Measurements from ENCODE around the gene TMEM19. TPM values are rescaled to one million over a fixed set of nuclear protein-coding genes. Genes with fewer than 3 reads are reported as not detected.

Gene TMEM19
- total RNA-seq, 1 donor from 2014 or later = 20.2 TPM

DNA sequence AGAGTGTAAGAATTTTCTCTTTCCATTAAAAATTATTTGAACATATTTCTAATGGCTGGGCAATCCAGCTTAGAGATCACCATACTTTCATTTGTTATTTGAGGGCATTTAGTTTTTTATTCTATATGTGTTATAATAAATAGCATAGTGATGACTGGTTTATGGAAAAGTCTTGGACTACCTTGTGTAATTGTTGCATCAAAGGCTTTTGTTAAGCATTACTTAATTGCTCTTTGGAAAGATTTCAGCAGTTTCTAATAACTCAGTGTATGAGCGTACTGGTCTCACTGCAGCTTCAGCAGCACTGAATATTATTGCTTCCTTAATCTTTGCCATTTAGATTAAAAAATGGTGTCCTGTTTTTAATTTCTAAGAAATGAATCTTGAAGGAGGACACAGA lies 22.8 kb downstream of the TMEM19 start:
- peaks cover 13% of the 10 kb centered on the region for H3K4me1 Mint-ChIP-seq
- H3K27ac Mint-ChIP-seq = no peak overlapping the region
- H3K27me3 Mint-ChIP-seq (ENCODE audit: low read depth) = no peaks in the 10 kb centered on the region
- no peak for DNase-seq (ENCODE audit: low spot score in 2 of 2, unreplicated experiment in 2 of 2)
- peaks cover 5% of the 10 kb centered on the region for H3K36me3 Mint-ChIP-seq
- H3K9me3 Mint-ChIP-seq = peaks cover 23% of the 10 kb centered on the region
- H3K4me3 Mint-ChIP-seq = no peak overlapping the region
- TF ChIP-seq, protein P1, sequence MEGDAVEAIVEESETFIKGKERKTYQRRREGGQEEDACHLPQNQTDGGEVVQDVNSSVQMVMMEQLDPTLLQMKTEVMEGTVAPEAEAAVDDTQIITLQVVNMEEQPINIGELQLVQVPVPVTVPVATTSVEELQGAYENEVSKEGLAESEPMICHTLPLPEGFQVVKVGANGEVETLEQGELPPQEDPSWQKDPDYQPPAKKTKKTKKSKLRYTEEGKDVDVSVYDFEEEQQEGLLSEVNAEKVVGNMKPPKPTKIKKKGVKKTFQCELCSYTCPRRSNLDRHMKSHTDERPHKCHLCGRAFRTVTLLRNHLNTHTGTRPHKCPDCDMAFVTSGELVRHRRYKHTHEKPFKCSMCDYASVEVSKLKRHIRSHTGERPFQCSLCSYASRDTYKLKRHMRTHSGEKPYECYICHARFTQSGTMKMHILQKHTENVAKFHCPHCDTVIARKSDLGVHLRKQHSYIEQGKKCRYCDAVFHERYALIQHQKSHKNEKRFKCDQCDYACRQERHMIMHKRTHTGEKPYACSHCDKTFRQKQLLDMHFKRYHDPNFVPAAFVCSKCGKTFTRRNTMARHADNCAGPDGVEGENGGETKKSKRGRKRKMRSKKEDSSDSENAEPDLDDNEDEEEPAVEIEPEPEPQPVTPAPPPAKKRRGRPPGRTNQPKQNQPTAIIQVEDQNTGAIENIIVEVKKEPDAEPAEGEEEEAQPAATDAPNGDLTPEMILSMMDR (IDR thresholded peaks at IDR 0.05; ENCODE audit: unreplicated experiment) = no peak

DNA sequence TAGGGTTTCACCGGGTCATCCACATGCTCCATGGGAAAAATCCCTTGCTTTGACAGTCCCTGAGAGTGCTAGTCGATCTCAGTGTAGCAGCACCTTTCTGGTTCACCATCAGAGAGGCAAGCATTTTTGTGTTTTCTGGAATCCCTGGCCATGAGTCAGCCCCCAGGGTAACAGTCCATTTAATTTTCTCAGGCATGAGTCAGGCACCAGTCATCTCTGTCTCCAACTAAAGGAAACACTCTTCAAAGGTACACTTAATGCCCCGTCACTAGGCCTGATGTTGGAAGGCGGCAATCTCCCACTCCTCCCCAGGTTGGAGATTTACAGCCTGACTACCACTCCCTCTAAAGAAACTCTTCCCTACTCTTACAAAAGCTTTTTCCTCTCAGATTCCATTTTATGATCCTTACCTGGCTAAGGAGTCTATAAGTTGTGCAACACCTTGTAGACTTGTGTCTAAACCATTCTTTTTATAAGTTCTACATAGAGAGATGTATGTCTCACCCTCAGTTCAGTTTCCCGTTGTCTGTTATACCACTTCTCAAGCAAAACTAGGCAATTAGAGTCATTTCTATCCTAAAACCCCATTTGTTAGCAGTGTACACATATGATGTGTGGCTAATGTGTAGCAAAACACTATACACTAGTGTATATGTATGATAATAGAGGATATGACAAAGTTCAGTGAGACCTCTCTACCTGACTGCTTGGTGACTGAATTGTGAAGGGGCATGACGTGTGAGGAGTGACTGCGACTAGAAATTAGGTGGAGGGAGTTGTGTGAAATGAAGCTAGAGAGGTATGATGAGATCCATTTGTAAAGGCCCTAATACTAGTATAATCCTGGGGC lies 24.6 kb downstream of the TMEM19 start:
- Mint-ChIP-seq H3K27me3 (ENCODE audit: low read depth) (no peaks in the 10 kb centered on the region), H3K27ac (no peak overlapping the region), H3K4me1 (no peaks in the 10 kb centered on the region), H3K9me3 (peaks cover 36% of the 10 kb centered on the region), H3K4me3 (no peak overlapping the region), H3K36me3 (peaks cover 5% of the 10 kb centered on the region)
- no peak for DNase-seq (ENCODE audit: low spot score in 2 of 2, unreplicated experiment in 2 of 2)
- TF ChIP-seq, protein P1 (IDR thresholded peaks at IDR 0.05; ENCODE audit: unreplicated experiment) = no peak

DNA sequence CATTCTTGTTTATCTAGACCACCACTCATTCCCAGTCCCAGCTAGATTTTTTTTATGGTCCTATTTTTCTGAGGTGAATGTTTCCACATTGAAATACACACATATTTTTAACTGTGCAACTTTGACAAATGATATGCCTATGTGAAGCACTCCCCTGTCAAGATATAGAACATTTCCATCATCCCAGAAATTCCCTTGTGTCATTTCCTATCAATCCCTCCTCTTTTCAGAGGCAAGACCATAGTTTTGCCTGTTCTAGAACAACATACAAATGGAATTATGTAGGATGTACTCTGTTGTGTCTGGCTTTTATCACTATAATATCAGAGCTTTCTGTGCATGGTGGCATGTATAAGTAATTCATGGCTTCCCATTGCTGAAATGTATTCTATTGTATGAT lies 32.7 kb downstream of the TMEM19 start:
- H3K4me3 Mint-ChIP-seq = no peak overlapping the region
- no peaks in the 10 kb centered on the region for H3K27me3 Mint-ChIP-seq (ENCODE audit: low read depth)
- TF ChIP-seq, protein P1 (IDR thresholded peaks at IDR 0.05; ENCODE audit: unreplicated experiment) = no peak
- no peak overlapping the region for H3K27ac Mint-ChIP-seq
- peaks cover 9% of the 10 kb centered on the region for H3K4me1 Mint-ChIP-seq
- peaks cover 1% of the 10 kb centered on the region for H3K36me3 Mint-ChIP-seq
- DNase-seq (ENCODE audit: low spot score in 2 of 2, unreplicated experiment in 2 of 2) = no peak
- peaks cover 22% of the 10 kb centered on the region for H3K9me3 Mint-ChIP-seq

DNA sequence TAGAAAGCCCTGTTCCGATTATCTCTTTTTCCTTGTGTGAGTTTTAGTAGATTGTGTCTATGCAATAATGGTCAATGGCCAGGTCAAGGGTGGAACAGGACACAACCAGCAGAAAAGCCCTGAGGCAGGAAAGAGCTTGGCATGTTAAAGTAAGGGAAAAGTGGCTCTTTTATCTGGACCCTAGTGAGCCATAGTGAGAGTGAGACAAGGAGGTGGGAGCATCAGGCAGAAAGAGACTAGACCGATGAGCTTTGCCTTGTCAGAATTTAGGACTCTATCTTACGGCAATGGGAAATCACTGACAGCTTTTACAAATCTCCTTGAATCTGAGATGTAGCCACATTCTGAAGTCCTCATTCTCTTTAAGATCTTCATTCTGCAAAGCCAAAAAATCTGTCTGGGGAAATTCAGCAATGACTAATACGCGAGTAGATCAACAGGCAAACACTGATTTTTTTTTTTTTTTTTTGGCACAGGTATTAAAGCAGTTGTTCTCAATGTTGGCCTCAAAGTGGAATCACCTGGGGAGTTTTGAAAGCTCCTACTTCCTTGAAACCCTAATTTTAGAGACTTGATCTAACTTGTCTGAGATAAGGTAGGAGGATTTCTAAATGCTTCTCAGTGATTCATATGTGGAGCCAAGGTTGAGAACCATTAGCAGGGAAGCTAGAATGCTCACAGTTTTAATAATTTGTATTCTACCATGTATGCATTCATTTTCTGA lies 33.9 kb downstream of the TMEM19 start:
- peaks cover 14% of the 10 kb centered on the region for H3K9me3 Mint-ChIP-seq
- no peak overlapping the region for H3K4me3 Mint-ChIP-seq
- H3K27me3 Mint-ChIP-seq (ENCODE audit: low read depth) = no peaks in the 10 kb centered on the region
- peaks cover 1% of the 10 kb centered on the region for H3K36me3 Mint-ChIP-seq
- DNase-seq (ENCODE audit: low spot score in 2 of 2, unreplicated experiment in 2 of 2) = no peak
- TF ChIP-seq, protein P1 (IDR thresholded peaks at IDR 0.05; ENCODE audit: unreplicated experiment) = no peak
- no peak overlapping the region for H3K27ac Mint-ChIP-seq
- H3K4me1 Mint-ChIP-seq = peaks cover 9% of the 10 kb centered on the region

DNA sequence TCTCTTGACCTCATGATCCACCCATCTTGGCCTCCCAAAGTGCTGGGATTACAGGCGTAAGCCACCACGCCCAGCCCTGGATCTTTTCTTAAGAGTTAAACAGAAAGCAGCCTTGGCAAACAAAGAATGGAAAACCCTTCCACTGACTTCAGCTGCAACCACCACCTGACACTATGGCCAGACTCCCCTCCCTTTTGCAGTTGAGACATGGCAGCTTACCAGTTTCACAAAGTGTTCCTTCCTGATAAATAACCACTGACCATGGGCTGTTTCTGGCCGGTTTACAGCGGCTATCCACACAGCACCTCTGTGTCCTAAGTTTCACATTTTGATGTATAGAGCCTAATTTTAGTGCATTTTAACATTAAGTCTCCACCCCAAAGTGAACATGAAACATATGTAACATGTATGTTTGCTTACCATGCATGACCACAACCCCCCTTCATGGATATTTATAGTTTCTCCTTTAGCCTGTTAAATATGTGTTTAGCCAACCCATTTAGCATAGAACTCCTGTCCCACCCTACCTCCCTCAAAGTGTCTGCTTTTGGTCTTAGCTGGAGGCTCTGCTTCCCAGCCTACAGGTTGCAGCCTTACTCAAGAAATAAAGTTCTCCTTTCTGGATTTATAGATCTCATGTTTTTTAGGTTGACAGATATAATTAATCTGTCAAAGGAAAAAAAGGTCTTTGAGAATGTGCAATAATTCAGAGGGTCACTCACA lies 36.1 kb downstream of the TMEM19 start:
- H3K36me3 Mint-ChIP-seq = no peaks in the 10 kb centered on the region
- no peak overlapping the region for H3K4me3 Mint-ChIP-seq
- H3K4me1 Mint-ChIP-seq = peaks cover 9% of the 10 kb centered on the region

More for the DNA sequence above, 36.1 kb downstream of the TMEM19 start:
- H3K9me3 Mint-ChIP-seq = peaks cover 6% of the 10 kb centered on the region
- TF ChIP-seq, protein P1 (IDR thresholded peaks at IDR 0.05; ENCODE audit: unreplicated experiment) = no peak
- DNase-seq (ENCODE audit: low spot score in 2 of 2, unreplicated experiment in 2 of 2) = no peak
- no peaks in the 10 kb centered on the region for H3K27me3 Mint-ChIP-seq (ENCODE audit: low read depth)
- no peak overlapping the region for H3K27ac Mint-ChIP-seq
